ENCODE measurements around the gene ANO4.

DNA sequence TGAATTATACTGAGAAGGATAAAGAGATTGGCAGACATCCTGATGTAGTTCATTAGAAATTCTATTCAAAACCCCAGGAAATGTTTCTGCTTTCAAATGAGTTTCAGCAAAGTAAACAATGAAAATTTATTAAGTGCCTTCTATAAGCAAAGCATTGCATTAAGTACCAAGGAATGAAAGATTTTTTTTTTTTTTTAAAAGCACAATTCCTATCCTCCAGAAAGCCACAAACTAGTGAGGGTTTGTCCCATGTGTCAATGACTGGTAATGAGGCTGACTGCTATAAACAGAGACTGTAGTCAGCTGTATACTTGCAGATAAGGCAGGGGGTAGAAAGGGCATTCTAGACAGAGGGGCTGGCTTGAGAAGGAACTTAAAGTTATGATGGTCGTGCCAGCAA is 6.7 kb downstream of the ANO4 start:
- TF ChIP-seq, protein P1, sequence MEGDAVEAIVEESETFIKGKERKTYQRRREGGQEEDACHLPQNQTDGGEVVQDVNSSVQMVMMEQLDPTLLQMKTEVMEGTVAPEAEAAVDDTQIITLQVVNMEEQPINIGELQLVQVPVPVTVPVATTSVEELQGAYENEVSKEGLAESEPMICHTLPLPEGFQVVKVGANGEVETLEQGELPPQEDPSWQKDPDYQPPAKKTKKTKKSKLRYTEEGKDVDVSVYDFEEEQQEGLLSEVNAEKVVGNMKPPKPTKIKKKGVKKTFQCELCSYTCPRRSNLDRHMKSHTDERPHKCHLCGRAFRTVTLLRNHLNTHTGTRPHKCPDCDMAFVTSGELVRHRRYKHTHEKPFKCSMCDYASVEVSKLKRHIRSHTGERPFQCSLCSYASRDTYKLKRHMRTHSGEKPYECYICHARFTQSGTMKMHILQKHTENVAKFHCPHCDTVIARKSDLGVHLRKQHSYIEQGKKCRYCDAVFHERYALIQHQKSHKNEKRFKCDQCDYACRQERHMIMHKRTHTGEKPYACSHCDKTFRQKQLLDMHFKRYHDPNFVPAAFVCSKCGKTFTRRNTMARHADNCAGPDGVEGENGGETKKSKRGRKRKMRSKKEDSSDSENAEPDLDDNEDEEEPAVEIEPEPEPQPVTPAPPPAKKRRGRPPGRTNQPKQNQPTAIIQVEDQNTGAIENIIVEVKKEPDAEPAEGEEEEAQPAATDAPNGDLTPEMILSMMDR (IDR thresholded peaks at IDR 0.05): no peak
- TF ChIP-seq POLR2A (IDR thresholded peaks at IDR 0.05) (no peak), POLR2AphosphoS5 (IDR thresholded peaks at IDR 0.05) (no peak)
